Spleen (tissue), 11 donors: Measurements from ENCODE around the gene NOP10. TPM values are rescaled to one million over a fixed set of nuclear protein-coding genes. Genes with fewer than 3 reads are reported as not detected.
"Not testable (repeated sequence)": the region's sequence is repeated elsewhere in the genome, so short reads cannot be mapped to it uniquely, and the experiment has no call there.

Experiments used
- DNase-seq: peaks from one replicate; pipeline ENCODE4 v3.0.0-alpha.2; 2020
- H3K27ac ChIP-seq, 8 donors: fragments of 200-600 bp; sonication (generic) in 7 of 8; 1 replicate in 4 of 8; 2 replicates in 4 of 8; pipeline versions ENCODE4 v1.5.0 to v1.8.0; 2016 to 2021; ENCODE audit warnings: inconsistent platforms in 4 of 8, mild to moderate bottlenecking in 4 of 8, moderate library complexity in 1 of 8
- H3K27me3 ChIP-seq, 7 donors: fragments of 200-600 bp; sonication (generic) in 6 of 7; replicated peaks in 1 of 7; 1 replicate in 4 of 7; 2 replicates in 3 of 7; pipeline versions ENCODE4 v1.5.0 to v1.8.0; 2016 to 2021; ENCODE audit warnings: inconsistent platforms in 3 of 7, mild to moderate bottlenecking in 1 of 7
- H3K36me3 ChIP-seq, 6 donors: fragments of 200-600 bp; sonication (generic) in 5 of 6; 1 replicate in 4 of 6; 2 replicates in 2 of 6; pipeline versions ENCODE4 v1.5.0 to v1.8.0; 2016 to 2021; ENCODE audit warnings: inconsistent platforms in 2 of 6
- H3K4me1 ChIP-seq, 6 donors: fragments of 200-600 bp; sonication (generic) in 5 of 6; 1 replicate in 3 of 6; 2 replicates in 3 of 6; pipeline versions ENCODE4 v1.5.0 to v1.8.0; 2016 to 2021; ENCODE audit warnings: inconsistent platforms in 3 of 6
- H3K4me3 ChIP-seq, 8 donors: fragments of 200-600 bp; sonication (generic) in 7 of 8; 1 replicate in 4 of 8; 2 replicates in 4 of 8; pipeline versions ENCODE4 v1.5.0 to v1.8.0; 2016 to 2021; ENCODE audit warnings: inconsistent platforms in 4 of 8, mild to moderate bottlenecking in 4 of 8, moderate library complexity in 2 of 8
- H3K9me3 ChIP-seq, 8 donors: fragments of 200-600 bp; sonication (generic) in 7 of 8; 1 replicate in 4 of 8; 2 replicates in 4 of 8; pipeline versions ENCODE4 v1.5.0 to v1.8.0; 2016 to 2021; ENCODE audit warnings: inconsistent platforms in 4 of 8
- CTCF ChIP-seq, 11 experiments: fragments of 200-600 bp in 7 of 11; fragments of 450-650 bp in 4 of 11; sonication (generic) in 4 of 11; IDR thresholded peaks in 8 of 11; conservative IDR thresholded peaks in 3 of 11; 1 replicate in 7 of 11; 2 replicates in 4 of 11; pipeline versions ENCODE4 v1.4.0 to v1.8.0; 2016 to 2021; ENCODE audit warnings: antibody characterized with exemption in 11 of 11, inconsistent platforms in 4 of 11, mild to moderate bottlenecking in 1 of 11
- POLR2A ChIP-seq, 3 donors: fragments of 450-650 bp; IDR thresholded peaks; one replicate each; pipeline ENCODE4 v1.5.1; 2017; ENCODE audit warnings: antibody characterized with exemption in 3 of 3, mild to moderate bottlenecking in 1 of 3
- POLR2AphosphoS5 ChIP-seq, 3 donors: sonication (generic); formaldehyde crosslinking; IDR thresholded peaks; one replicate each; pipeline ENCODE4 v1.5.1; 2017; ENCODE audit warnings: antibody characterized with exemption in 3 of 3
- WGBS, 5 donors: extraction: QIAGEN DNeasy Blood & Tissue Kit in 3 of 5; methylation state at CpG; one replicate each; pipeline versions ENCODE4 v1.1.5 to v1.1.7; 2013 to 2018; 5-methylcytosine and 5-hydroxymethylcytosine counted together
- intact Hi-C: fragments of 100-400 bp; cut with DNase I; formaldehyde crosslinking; loops from one replicate; pipeline ENCODE4 v1.15.0; 2023; ENCODE audit warnings: low total_unique reads
- polyA plus RNA-seq, 3 donors: library from polyadenylated mRNA; stranded (reverse); fragments of 200-250 nt; gene quantifications; one replicate each; pipeline ENCODE4 v1.2.1, GENCODE V29; 2013
- total RNA-seq, 7 donors: library from RNA; depleted of rRNA in 3 of 7; stranded (reverse); fragments of >200 nt in 3 of 7; fragmentation: NEBNext Ultra II Directional in 4 of 7; extraction: Animal tissue kit (Norgen Biotek cat#: 25700) in 4 of 7; gene quantifications; one replicate each; pipeline versions ENCODE4 v1.1.0 to v1.2.1, GENCODE V29; 2016 to 2021
- donor health status: healthy with polysubstance abuse.
- donor health status: DM: no; HTN: no; CAD: no; lungs with moderate emphysema.
- donor health status: DM: no; HTN: no; CAD: no.
- donor health status: Bipolar disorder and iron deficiency.
- donor health status: healthy.
- donor health status: DM: no; HTN: no; CAD: no.
- donor health status: DM: yes; HTN: yes; CAD: no.

NOP10 gene
- total and polyA plus RNA-seq, 10 donors: 100.0 to 329 (median 144) TPM

- 46 to 72% (median 66%) methylated on average over 1 of the region's 1 CpG for WGBS, 5 donors
- Histone ChIP-seq H3K27me3 (no peaks in the 10 kb centered on the region), H3K9me3 (no peaks in the 10 kb centered on the region), H3K4me3 (no peak overlapping the region), H3K27ac (peak overlapping the region in 1 of 8 donors; percentile 4), H3K36me3 (peaks cover 0 to 3% (median 0%) of the 10 kb centered on the region in 6 donors), H3K4me1 (peaks cover 0 to 4% (median 0%) of the 10 kb centered on the region in 6 donors)
- TF ChIP-seq POLR2A (IDR thresholded peaks at IDR 0.05): no peak
- no peak for TF ChIP-seq POLR2AphosphoS5 (IDR thresholded peaks at IDR 0.05)
- TF ChIP-seq CTCF (IDR thresholded peaks at IDR 0.05 in 8 of 11, conservative IDR thresholded peaks at IDR 0.05 in 3 of 11): no peak
- no peak for DNase-seq
- intact Hi-C loops: loop anchor here (10.0 kb wide), 1 partner anchor 236 kb away; the partner anchor contains the start of gene GOLGA8B
These were observed 5.9 kb upstream of the NOP10 start for GRCh38 chr15:34348735-34349300.

GRCh38 chr15:34347951-34348638 lies 5.2 kb upstream of the NOP10 start:
- Histone ChIP-seq H3K4me1 (peaks cover 0 to 9% (median 4%) of the 10 kb centered on the region in 6 donors), H3K9me3 (no peaks in the 10 kb centered on the region), H3K27me3 (no peaks in the 10 kb centered on the region), H3K27ac (no peak overlapping the region), H3K4me3 (no peak overlapping the region), H3K36me3 (no peaks in the 10 kb centered on the region)
- DNase-seq: no peak
- intact Hi-C loops: loop anchor here (10.0 kb wide), 1 partner anchor 237 kb away; the partner anchor contains the start of gene GOLGA8B
- WGBS, 5 donors: 69 to 85% (median 79%) methylated on average over 13 of the region's 13 CpGs
- TF ChIP-seq POLR2AphosphoS5 (IDR thresholded peaks at IDR 0.05): peak in 2 of 3 donors; percentile 7 to 9
- TF ChIP-seq CTCF (IDR thresholded peaks at IDR 0.05 in 8 of 11, conservative IDR thresholded peaks at IDR 0.05 in 3 of 11): no peak

GRCh38 chr15:34342213-34342736 lies 661 bp downstream of the NOP10 start:
- peaks cover 6 to 50% (median 45%) of the 10 kb centered on the region in 6 donors for H3K4me1 ChIP-seq
- peak overlapping the region; percentile 79 to 96 (median 94) for H3K27ac ChIP-seq
- not testable (repeated sequence) for H3K9me3 ChIP-seq, DNase-seq, H3K27me3 ChIP-seq
- WGBS, 5 donors: 34 to 40% (median 36%) methylated on average over 26 of the region's 26 CpGs
- peak overlapping the region; percentile 65 to 87 (median 75) for H3K4me3 ChIP-seq
- H3K36me3 ChIP-seq: peaks cover 0 to 34% (median 8%) of the 10 kb centered on the region in 6 donors
- intact Hi-C loops: loop anchor here (10.0 kb wide), 1 partner anchor 243 kb away; the partner anchor contains the start of gene GOLGA8B

- DNase-seq: no peak
- no peaks in the 10 kb centered on the region for H3K27me3 ChIP-seq
- intact Hi-C loops: loop anchor here (10.0 kb wide), 1 partner anchor 243 kb away; the partner anchor contains the start of gene GOLGA8B
These were observed 1.3 kb downstream of the NOP10 start for GRCh38 chr15:34341381-34342212.

More at GRCh38 chr15:34341381-34342212, 1.3 kb downstream of the NOP10 start:
- H3K4me1 ChIP-seq: peaks cover 6 to 56% (median 50%) of the 10 kb centered on the region in 6 donors
- H3K27ac ChIP-seq: peak overlapping the region in 6 of 8 donors; percentile 15 to 96 (median 94)
- TF ChIP-seq CTCF (IDR thresholded peaks at IDR 0.05 in 8 of 11, conservative IDR thresholded peaks at IDR 0.05 in 3 of 11) (no peak), POLR2A (IDR thresholded peaks at IDR 0.05) (no peak), POLR2AphosphoS5 (IDR thresholded peaks at IDR 0.05) (no peak)
- H3K4me3 ChIP-seq: peak overlapping the region; percentile 65 to 87 (median 75)
- H3K36me3 ChIP-seq: peaks cover 0 to 34% (median 8%) of the 10 kb centered on the region in 6 donors
- WGBS, 5 donors: 88 to 94% (median 92%) methylated on average over 15 of the region's 15 CpGs
- H3K9me3 ChIP-seq: no peaks in the 10 kb centered on the region
